PC-3 (cell line): Measurements from ENCODE around the gene HNRNPA2B1. TPM values are rescaled to one million over a fixed set of nuclear protein-coding genes. Genes with fewer than 3 reads are reported as not detected.
A peak's percentile ranks its signal among the peaks of the same experiment; 100 is the strongest.

Experiments
- ATAC-seq: fragments of 200-7000 bp; cut with Tn5 transposase; 2 replicates; pipeline ENCODE4 v1.9.1; 2020; ENCODE audit warnings: mild to moderate bottlenecking, moderate library complexity
- BruUV-seq: library from RNA; stranded (reverse); fragments of 400-500 nt; replicated peaks from 2 replicates; lab custom pipeline; 2021; lab: Mats Ljungman, UMichigan
- CTCF ChIA-PET: fragments of 300-600 bp; sonication (Branson Sonifier 250); formaldehyde crosslinking; loops from one replicate; lab custom pipeline; 2022; ENCODE audit warnings: antibody characterized with exemption; lab: Charles Lee
- POLR2A ChIA-PET: fragments of 300-600 bp; sonication (Branson Sonifier 250); formaldehyde crosslinking; loops from one replicate; lab custom pipeline; 2022; ENCODE audit warnings: antibody characterized with exemption; ENCODE audit not compliant: unreplicated experiment; lab: Charles Lee
- DNase-seq: peaks from one replicate; pipeline ENCODE4 v3.0.0-alpha.2; 2015
- H2AFZ ChIP-seq: fragments of 300-600 bp; sonication (generic); 2 replicates; pipeline ENCODE4 v1.6.0; 2016; ENCODE audit warnings: antibody characterized with exemption, low read length
- H3F3A ChIP-seq: fragments of 300-600 bp; sonication (generic); one replicate; pipeline ENCODE4 v1.6.0; 2017; ENCODE audit warnings: antibody characterized with exemption, low read length, control low read depth, mild to moderate bottlenecking; ENCODE audit not compliant: unreplicated experiment
- H3K27ac ChIP-seq: fragments of 300-600 bp; sonication (generic); 2 replicates; pipeline ENCODE4 v1.5.1; 2016; ENCODE audit warnings: mild to moderate bottlenecking, low read length
- H3K27me3 ChIP-seq: fragments of 300-600 bp; sonication (generic); 2 replicates; pipeline ENCODE4 v1.6.1; 2016; ENCODE audit warnings: low read length, mixed read lengths
- H3K36me3 ChIP-seq: fragments of 300-600 bp; sonication (generic); 2 replicates; pipeline ENCODE4 v1.6.1; 2016; ENCODE audit warnings: low read depth, mixed run types, low read length, mixed read lengths
- H3K4me1 ChIP-seq: fragments of 300-600 bp; sonication (generic); 2 replicates; pipeline ENCODE4 v1.5.1; 2016; ENCODE audit warnings: low read length; ENCODE audit not compliant: insufficient read depth
- H3K4me2 ChIP-seq: fragments of 300-600 bp; sonication (generic); 2 replicates; pipeline ENCODE4 v1.6.0; 2016; ENCODE audit warnings: low read length
- H3K4me3 ChIP-seq: fragments of 300-600 bp; sonication (generic); 2 replicates; pipeline ENCODE4 v1.5.1; 2016; ENCODE audit warnings: mild to moderate bottlenecking, low read length, mixed read lengths
- H3K79me2 ChIP-seq: fragments of 300-600 bp; sonication (generic); 2 replicates; pipeline ENCODE4 v1.6.1; 2017; ENCODE audit warnings: low read length, mixed read lengths
- H3K9ac ChIP-seq: fragments of 300-600 bp; sonication (generic); 2 replicates; pipeline ENCODE4 v1.6.0; 2016; ENCODE audit warnings: mild to moderate bottlenecking, low read length
- H3K9me2 ChIP-seq: fragments of 300-600 bp; sonication (generic); replicated peaks from 2 replicates; pipeline ENCODE4 v1.6.1; 2016; ENCODE audit warnings: mixed run types, low read length, mixed read lengths
- H3K9me3 ChIP-seq: fragments of 300-600 bp; sonication (generic); 2 replicates; pipeline ENCODE4 v1.6.1; 2016; ENCODE audit warnings: low read length, mixed read lengths
- H4K20me1 ChIP-seq: fragments of 300-600 bp; sonication (generic); 2 replicates; pipeline ENCODE4 v1.6.1; 2016; ENCODE audit warnings: low read length, mixed read lengths
- EZH2 ChIP-seq: fragments of 300-600 bp; sonication (generic); IDR thresholded peaks from one replicate; pipeline ENCODE4 v1.6.1; 2017; ENCODE audit warnings: antibody characterized with exemption, mild to moderate bottlenecking, low read length; ENCODE audit not compliant: unreplicated experiment
- EZH2phosphoT487 ChIP-seq: fragments of 300-600 bp; sonication (generic); IDR thresholded peaks from 2 replicates; pipeline ENCODE4 v1.6.1; 2018; ENCODE audit warnings: mild to moderate bottlenecking, antibody characterized with exemption, low read length, borderline replicate concordance
- intact Hi-C: fragments of 100-400 bp; cut with micrococcal nuclease; formaldehyde crosslinking; loops from 2 replicates; pipeline ENCODE4 v1.9.0; 2023
- total RNA-seq: library from RNA; depleted of rRNA; stranded (reverse); fragments of >200 nt; gene quantifications from 2 replicates; pipeline ENCODE4 v1.2.3, GENCODE V29; 2014
- TF ChIP-seq, protein P1 (sequence below): fragments of 300-600 bp; sonication (generic); conservative IDR thresholded peaks from 2 replicates; pipeline ENCODE4 v1.5.1; 2017; ENCODE audit warnings: antibody characterized with exemption, low read depth, mild to moderate bottlenecking, low read length

The HNRNPA2B1 gene
- total RNA-seq, 1 experiment from 2014 or later = 304 TPM

DNA sequence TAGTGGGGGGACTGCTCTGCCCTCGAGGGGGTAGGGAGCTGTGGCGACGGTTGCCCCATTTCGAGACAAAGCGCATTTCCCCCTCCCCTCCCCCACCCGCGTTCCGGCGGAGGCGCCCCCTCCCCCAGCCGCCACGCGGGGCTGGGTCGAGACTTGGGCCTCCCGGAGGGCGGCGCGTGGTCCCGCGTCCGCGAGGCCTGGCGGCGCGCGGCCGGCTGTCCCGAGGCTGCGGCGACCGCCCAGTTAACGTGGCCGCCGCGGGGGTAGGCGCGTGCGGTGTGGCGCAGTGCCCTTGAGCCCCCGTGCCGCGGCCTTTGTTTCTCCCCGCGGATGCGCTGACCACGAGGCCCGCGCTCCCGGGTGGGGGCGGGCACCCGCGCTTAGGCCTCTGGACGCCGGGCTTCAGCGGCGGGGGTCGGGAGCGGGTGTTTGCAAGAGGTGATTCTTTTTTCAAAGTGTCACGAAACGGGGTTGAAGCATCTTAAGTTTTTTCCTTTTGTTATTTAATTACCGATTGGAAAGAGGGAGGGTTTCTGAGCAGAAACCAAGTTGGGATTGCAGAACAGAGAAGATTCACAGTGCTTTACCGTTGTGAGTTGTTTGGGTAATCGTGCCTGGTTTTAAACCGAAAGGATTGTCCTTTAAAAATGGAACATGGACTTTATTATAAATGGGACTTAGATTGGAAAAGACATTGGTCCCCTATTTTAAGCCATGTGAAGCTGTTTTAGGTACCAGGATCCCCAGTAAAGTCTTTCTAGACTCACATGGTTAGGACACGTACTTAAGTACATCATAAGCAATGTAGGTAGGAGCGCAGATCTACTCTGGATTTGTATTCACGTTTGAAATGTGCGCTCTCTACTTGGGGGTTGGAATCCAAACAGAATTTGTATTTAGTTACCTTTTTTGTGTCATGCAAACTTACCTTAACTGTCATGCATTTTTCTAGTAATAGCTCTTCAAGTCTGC lies 1.8 kb upstream of the HNRNPA2B1 start:
- ChIA-PET POLR2A (interaction anchor here (0.6 to 0.9 kb wide), 3 partner anchors 46 to 1214 kb away, joined by 4 read pairs; no protein-coding TSS in a partner anchor), CTCF (no interaction called here)
- TF ChIP-seq, protein P1, sequence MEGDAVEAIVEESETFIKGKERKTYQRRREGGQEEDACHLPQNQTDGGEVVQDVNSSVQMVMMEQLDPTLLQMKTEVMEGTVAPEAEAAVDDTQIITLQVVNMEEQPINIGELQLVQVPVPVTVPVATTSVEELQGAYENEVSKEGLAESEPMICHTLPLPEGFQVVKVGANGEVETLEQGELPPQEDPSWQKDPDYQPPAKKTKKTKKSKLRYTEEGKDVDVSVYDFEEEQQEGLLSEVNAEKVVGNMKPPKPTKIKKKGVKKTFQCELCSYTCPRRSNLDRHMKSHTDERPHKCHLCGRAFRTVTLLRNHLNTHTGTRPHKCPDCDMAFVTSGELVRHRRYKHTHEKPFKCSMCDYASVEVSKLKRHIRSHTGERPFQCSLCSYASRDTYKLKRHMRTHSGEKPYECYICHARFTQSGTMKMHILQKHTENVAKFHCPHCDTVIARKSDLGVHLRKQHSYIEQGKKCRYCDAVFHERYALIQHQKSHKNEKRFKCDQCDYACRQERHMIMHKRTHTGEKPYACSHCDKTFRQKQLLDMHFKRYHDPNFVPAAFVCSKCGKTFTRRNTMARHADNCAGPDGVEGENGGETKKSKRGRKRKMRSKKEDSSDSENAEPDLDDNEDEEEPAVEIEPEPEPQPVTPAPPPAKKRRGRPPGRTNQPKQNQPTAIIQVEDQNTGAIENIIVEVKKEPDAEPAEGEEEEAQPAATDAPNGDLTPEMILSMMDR = no peak
- peak; percentile 51; the same call in 1 of the 2 replicates for TF ChIP-seq EZH2phosphoT487
- Histone ChIP-seq H3K27ac (peak overlapping the region; percentile 95), H3K9ac (peak overlapping the region; percentile 96), H3K4me3 (peak overlapping the region; percentile 99), H3K36me3 (peaks cover 53% of the 10 kb centered on the region), H2AFZ (peak overlapping the region; percentile 55), H3K4me1 (peaks cover 18% of the 10 kb centered on the region), H4K20me1 (peaks cover 75% of the 10 kb centered on the region), H3K79me2 (peaks cover 91% of the 10 kb centered on the region), H3K27me3 (no peaks in the 10 kb centered on the region), H3K9me2 (no peaks in the 10 kb centered on the region), H3K4me2 (peak overlapping the region; percentile 97), H3F3A (peaks cover 4% of the 10 kb centered on the region), H3K9me3 (no peaks in the 10 kb centered on the region)
- intact Hi-C loops = loop anchor here (5.0 kb wide), 2 partner anchors 90 to 965 kb away; partner anchors contain the start of genes HOXA9 and SNX10
- ATAC-seq = peak; percentile 0; the same call in 1 of the 2 replicates
- DNase-seq = peak; percentile 41
- TSS peak; percentile 52 for BruUV-seq

DNA sequence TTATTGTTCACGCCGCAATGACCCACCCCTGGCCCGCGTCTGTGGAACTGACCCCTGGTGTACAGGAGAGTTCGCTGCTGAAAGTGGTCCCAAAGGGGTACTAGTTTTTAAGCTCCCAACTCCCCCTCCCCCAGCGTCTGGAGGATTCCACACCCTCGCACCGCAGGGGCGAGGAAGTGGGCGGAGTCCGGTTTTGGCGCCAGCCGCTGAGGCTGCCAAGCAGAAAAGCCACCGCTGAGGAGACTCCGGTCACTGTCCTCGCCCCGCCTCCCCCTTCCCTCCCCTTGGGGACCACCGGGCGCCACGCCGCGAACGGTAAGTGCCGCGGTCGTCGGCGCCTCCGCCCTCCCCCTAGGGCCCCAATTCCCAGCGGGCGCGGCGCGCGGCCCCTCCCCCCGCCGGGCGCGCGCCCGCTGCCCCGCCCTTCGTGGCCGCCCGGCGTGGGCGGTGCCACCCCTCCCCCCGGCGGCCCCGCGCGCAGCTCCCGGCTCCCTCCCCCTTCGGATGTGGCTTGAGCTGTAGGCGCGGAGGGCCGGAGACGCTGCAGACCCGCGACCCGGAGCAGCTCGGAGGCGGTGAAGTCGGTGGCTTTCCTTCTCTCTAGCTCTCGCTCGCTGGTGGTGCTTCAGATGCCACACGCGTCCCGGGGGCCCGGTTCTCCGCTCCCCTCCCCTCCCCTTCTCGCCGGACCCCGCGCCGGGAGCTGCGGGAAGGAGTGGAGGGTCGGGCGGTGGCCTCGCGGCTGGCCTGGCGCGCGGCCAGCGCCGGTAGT lies 887 bp upstream of the HNRNPA2B1 start, which contains the start of gene CBX3:
Gene CBX3, plus strand, starts transcription at position 499 of the 772 bp plus-strand sequence. CDS start 1,254 bp downstream, outside the sequence.
- TF ChIP-seq EZH2 (no peak), EZH2phosphoT487 (no peak)
- TF ChIP-seq, protein P1 = no peak
- intact Hi-C loops = loop anchor here (5.0 kb wide), 2 partner anchors 91 to 966 kb away; partner anchors contain the start of genes HOXA9 and SNX10
- Histone ChIP-seq H3F3A (peaks cover 11% of the 10 kb centered on the region), H3K27ac (peak within 1 kb of the TSS; percentile 95), H3K79me2 (peaks cover 91% of the 10 kb centered on the region), H3K9ac (peak within 1 kb of the TSS; percentile 96), H3K4me1 (peaks cover 27% of the 10 kb centered on the region), H2AFZ (peak within 1 kb of the TSS; percentile 95), H3K4me2 (peak within 1 kb of the TSS; percentile 97), H4K20me1 (peaks cover 75% of the 10 kb centered on the region), H3K9me3 (no peaks in the 10 kb centered on the region), H3K27me3 (no peaks in the 10 kb centered on the region), H3K9me2 (no peaks in the 10 kb centered on the region), H3K4me3 (peak within 1 kb of the TSS; percentile 99), H3K36me3 (peaks cover 53% of the 10 kb centered on the region)
- BruUV-seq = no TSS peak
- ChIA-PET CTCF (no interaction called here), POLR2A (interaction anchor here (0.6 to 1.0 kb wide), 4 partner anchors 45 to 1213 kb away, joined by 3 to 4 read pairs (median 4); no protein-coding TSS in a partner anchor)
- DNase-seq (peak; percentile 84), ATAC-seq (peak; percentile 53)
